Subcutaneous adipose tissue (tissue), 4 donors: ENCODE measurements around the gene ZNF480. TPM values are rescaled to one million over a fixed set of nuclear protein-coding genes. Genes with fewer than 3 reads are reported as not detected.

Experiments
- CTCF ChIP-seq: fragments of 450-650 bp; IDR thresholded peaks from one replicate; pipeline ENCODE4 v1.5.1; 2016; ENCODE audit warnings: low read depth, mild to moderate bottlenecking, control low read depth, antibody characterized with exemption, moderate library complexity
- small RNA-seq: library from RNA; depleted of rRNA; stranded (forward); fragments of <200 nt; gene quantifications from one replicate; pipeline ENCODE3, GENCODE V24; 2016
- total RNA-seq, 4 donors: library from RNA; depleted of rRNA; stranded (reverse); fragments of >200 nt; gene quantifications; one replicate each; pipeline ENCODE4 v1.1.0, GENCODE V29; 2016

The ZNF480 gene
- total RNA-seq, 4 donors from 2014 or later = 7.1 to 10.4 (median 7.8) TPM

GRCh38 chr19:52351512-52351911 lies 54.5 kb downstream of the ZNF480 start:
- no peak for TF ChIP-seq CTCF

GRCh38 chr19:52366414-52366824 lies 69.5 kb downstream of the ZNF480 start:
- TF ChIP-seq CTCF = no peak

- TF ChIP-seq CTCF = no peak
These were observed 72.8 kb downstream of the ZNF480 start, which contains the start of gene ZNF880 for GRCh38 chr19:52369559-52370340. ZNF880 (plus strand) TSS chr19:52369923; CDS start chr19:52369966, 43 bp downstream.

GRCh38 chr19:52370341-52370710 lies 73.4 kb downstream of the ZNF480 start:
- TF ChIP-seq CTCF = no peak

Small RNA genes within 50 kb of the gene (small RNA-seq; reads per million reads assigned to genes)
- gene MIR643 = not detected
- 0.49 reads per million for gene RF00019

Other genes with a start within 250 kb of the ZNF480 start
- gene ZNF432, start 248.3 kb upstream of the ZNF480 start, total RNA-seq = 10 to 100 TPM in 3 of 4 donors, 1 to 10 TPM in 1; 9.5 to 15.6 (median 13.1) TPM
- 10 to 100 TPM; 18.7 to 26.8 (median 20.4) TPM for gene ZNF841, start 201.4 kb upstream of the ZNF480 start, total RNA-seq
- gene ZNF616, start 157.2 kb upstream of the ZNF480 start, total RNA-seq = 10 to 100 TPM in 1 of 4 donors, 1 to 10 TPM in 3; 7.3 to 15.4 (median 8.6) TPM
- 10 to 100 TPM; 10.2 to 18.9 (median 17.4) TPM for gene ZNF836, start 125.5 kb upstream of the ZNF480 start, total RNA-seq
- 100 to 1,000 TPM; 113 to 186 (median 127) TPM for gene PPP2R1A, start 107.1 kb upstream of the ZNF480 start, total RNA-seq
- gene ZNF766, start 27.6 kb upstream of the ZNF480 start, total RNA-seq = 10 to 100 TPM in 3 of 4 donors, 1 to 10 TPM in 1; 7.3 to 13.9 (median 12.0) TPM
- gene ZNF610, start 39.1 kb downstream of the ZNF480 start, total RNA-seq = 1 to 10 TPM in 3 of 4 donors, under 1 TPM in 1; 0.94 to 2.7 (median 1.4) TPM
- 10 to 100 TPM; 11.1 to 21.9 (median 16.3) TPM for gene ZNF880, start 72.8 kb downstream of the ZNF480 start, total RNA-seq
- 10 to 100 TPM; 20.7 to 26.8 (median 24.1) TPM for gene ZNF528, start 100.7 kb downstream of the ZNF480 start, total RNA-seq
- gene ZNF534, start 132.0 kb downstream of the ZNF480 start, total RNA-seq = 1 to 10 TPM in 3 of 4 donors, not detected in 1; 1.0 to 1.9 (median 1.5) TPM
- gene ZNF578, start 156.4 kb downstream of the ZNF480 start, total RNA-seq = 1 to 10 TPM in 3 of 4 donors, under 1 TPM in 1; 0.88 to 3.0 (median 1.7) TPM
- gene ZNF808, start 230.5 kb downstream of the ZNF480 start, total RNA-seq = 10 to 100 TPM; 21.4 to 29.7 (median 26.9) TPM